Colonic mucosa (tissue), 4 donors: ENCODE measurements around the gene GLIS2. TPM values are rescaled to one million over a fixed set of nuclear protein-coding genes. Genes with fewer than 3 reads are reported as not detected.
A peak's percentile ranks its signal among the peaks of the same experiment; 100 is the strongest.

Experiments
- DNase-seq: peaks from one replicate; pipeline ENCODE4 v3.0.0-alpha.2; 2020
- H3K27ac ChIP-seq: fragments of 200-600 bp; one replicate; pipeline ENCODE4 v1.8.0; 2021
- H3K27me3 ChIP-seq: fragments of 200-600 bp; one replicate; pipeline ENCODE4 v1.8.0; 2021
- H3K36me3 ChIP-seq: fragments of 200-600 bp; one replicate; pipeline ENCODE4 v1.8.0; 2021
- H3K4me1 ChIP-seq: fragments of 200-600 bp; one replicate; pipeline ENCODE4 v1.8.0; 2021; ENCODE audit warnings: mild to moderate bottlenecking
- H3K4me3 ChIP-seq: fragments of 200-600 bp; one replicate; pipeline ENCODE4 v1.8.0; 2021
- H3K9ac ChIP-seq, 2 donors: one replicate each; pipeline ENCODE4 v1.7.0; 2013; ENCODE audit warnings: control low read depth in 2 of 2, low read depth in 2 of 2, low read length in 2 of 2
- H3K9me3 ChIP-seq: fragments of 200-600 bp; one replicate; pipeline ENCODE4 v1.8.0; 2021
- intact Hi-C: fragments of 100-400 bp; cut with DNase I; formaldehyde crosslinking; loops from one replicate; pipeline ENCODE4 v1.14.1; 2022
- total RNA-seq, 2 donors: library from RNA; stranded (reverse); fragmentation: NEBNext Ultra II Directional in 1 of 2; extraction: Animal tissue kit (Norgen Biotek cat#: 25700) in 1 of 2; gene quantifications; one replicate each; pipeline ENCODE4 v1.2.1, GENCODE V29; 2021
- TF ChIP-seq, protein P1 (sequence below): fragments of 200-600 bp; IDR thresholded peaks from one replicate; pipeline ENCODE4 v1.8.0; 2022; ENCODE audit warnings: antibody characterized with exemption, mild to moderate bottlenecking
- donor health status: healthy.
- donor health status: DM: no; HTN: no; CAD: no.
- donor health status: DM: no; HTN: no; CAD: no.

Gene GLIS2
- total RNA-seq, 2 donors from 2014 or later: 0.89 to 4.1 TPM

DNA sequence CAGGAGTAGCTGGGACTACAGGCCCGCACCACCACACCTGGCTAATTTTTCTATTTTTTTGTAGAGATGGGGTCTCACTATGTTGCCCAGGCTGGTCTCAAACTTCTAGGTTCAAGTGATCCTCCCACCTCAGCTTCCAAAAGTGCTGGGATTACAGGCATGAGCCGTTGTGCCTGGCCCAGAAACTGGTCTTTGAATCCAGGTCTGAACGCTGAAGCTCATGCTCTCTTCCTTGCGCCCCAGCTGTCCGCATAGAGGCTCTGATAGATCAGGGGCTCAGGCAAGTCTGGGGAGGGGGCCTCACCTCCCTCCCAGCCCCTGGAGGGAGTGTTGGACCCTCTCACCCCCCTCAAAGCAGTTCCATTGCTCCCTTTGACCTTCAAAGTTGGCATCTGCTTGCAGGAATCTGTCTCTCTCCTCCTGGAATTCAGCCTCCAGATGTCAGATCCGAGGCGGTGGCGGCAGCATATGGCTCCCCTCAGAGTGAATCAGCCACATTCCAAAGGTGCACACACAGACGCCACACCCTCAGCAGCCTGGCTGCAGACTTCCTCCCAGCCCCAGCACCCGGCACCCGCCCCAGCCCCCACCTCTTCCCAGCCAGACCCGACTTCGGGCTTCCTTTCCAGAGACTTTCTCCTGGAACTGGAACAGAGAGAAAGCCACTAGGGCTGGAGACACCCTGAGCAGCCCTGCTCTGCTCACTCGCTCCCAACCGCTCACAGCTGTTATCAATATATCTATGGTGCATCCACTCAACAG, 16.9 kb upstream of the GLIS2 start:
- intact Hi-C loops: no loop called here
- Histone ChIP-seq H3K4me1 (peaks cover 5% of the 10 kb centered on the region), H3K27ac (peak overlapping the region; percentile 52), H3K4me3 (no peak overlapping the region), H3K36me3 (no peaks in the 10 kb centered on the region), H3K9ac (peak overlapping the region; percentile 24 to 46), H3K9me3 (no peaks in the 10 kb centered on the region), H3K27me3 (no peaks in the 10 kb centered on the region)
- peak; percentile 88 for DNase-seq
- TF ChIP-seq, protein P1, sequence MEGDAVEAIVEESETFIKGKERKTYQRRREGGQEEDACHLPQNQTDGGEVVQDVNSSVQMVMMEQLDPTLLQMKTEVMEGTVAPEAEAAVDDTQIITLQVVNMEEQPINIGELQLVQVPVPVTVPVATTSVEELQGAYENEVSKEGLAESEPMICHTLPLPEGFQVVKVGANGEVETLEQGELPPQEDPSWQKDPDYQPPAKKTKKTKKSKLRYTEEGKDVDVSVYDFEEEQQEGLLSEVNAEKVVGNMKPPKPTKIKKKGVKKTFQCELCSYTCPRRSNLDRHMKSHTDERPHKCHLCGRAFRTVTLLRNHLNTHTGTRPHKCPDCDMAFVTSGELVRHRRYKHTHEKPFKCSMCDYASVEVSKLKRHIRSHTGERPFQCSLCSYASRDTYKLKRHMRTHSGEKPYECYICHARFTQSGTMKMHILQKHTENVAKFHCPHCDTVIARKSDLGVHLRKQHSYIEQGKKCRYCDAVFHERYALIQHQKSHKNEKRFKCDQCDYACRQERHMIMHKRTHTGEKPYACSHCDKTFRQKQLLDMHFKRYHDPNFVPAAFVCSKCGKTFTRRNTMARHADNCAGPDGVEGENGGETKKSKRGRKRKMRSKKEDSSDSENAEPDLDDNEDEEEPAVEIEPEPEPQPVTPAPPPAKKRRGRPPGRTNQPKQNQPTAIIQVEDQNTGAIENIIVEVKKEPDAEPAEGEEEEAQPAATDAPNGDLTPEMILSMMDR: no peak

DNA sequence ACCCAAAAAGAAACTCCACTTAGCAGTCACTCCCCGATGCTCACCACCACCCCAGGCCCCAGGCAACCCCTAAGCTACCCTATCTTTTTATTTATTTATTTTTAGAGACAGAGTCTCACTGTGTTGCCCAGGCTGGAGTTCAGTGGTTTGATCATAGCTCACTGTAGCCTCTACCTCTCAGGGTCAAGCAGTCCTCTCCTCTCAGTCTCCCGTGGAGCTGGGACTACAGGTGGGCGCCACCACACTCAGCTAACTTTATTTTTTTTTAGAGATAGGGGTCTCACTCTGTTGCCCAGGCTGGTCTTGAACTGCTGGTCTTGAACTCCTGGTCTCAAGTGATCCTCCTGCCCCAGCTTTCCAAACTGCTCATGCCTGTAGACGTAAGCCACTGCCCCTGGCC, 14.7 kb upstream of the GLIS2 start:
- no peak overlapping the region for H3K27ac ChIP-seq
- no peaks in the 10 kb centered on the region for H3K27me3 ChIP-seq
- H3K36me3 ChIP-seq: no peaks in the 10 kb centered on the region
- DNase-seq: no peak
- TF ChIP-seq, protein P1: no peak
- no peak overlapping the region for H3K9ac ChIP-seq
- H3K9me3 ChIP-seq: no peaks in the 10 kb centered on the region
- no peak overlapping the region for H3K4me3 ChIP-seq
- peaks cover 5% of the 10 kb centered on the region for H3K4me1 ChIP-seq
- intact Hi-C loops: no loop called here

DNA sequence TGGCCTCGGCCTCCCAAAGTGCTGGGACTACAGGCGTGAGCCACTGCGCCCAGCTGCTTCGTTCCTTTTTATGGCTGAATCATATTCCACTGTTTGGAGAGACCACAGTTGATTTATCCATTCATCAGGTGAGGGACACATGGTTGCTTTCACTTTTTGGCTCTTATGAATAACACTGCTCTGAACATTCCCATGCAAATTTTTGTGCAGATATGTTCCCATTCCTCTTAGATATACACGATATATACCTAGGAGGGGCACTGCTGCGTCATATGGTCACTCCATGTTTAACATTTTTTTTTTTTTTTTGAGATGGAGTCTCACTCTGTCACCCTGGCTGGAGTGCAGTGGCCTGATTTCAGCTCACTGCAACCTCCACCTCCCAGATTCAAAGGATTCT, 13.9 kb upstream of the GLIS2 start:
- H3K4me1 ChIP-seq: peaks cover 5% of the 10 kb centered on the region
- H3K27ac ChIP-seq: no peak overlapping the region
- H3K36me3 ChIP-seq: no peaks in the 10 kb centered on the region
- H3K4me3 ChIP-seq: no peak overlapping the region
- H3K9me3 ChIP-seq: no peaks in the 10 kb centered on the region
- TF ChIP-seq, protein P1: no peak
- DNase-seq: no peak
- intact Hi-C loops: no loop called here
- no peaks in the 10 kb centered on the region for H3K27me3 ChIP-seq
- no peak overlapping the region for H3K9ac ChIP-seq

DNA sequence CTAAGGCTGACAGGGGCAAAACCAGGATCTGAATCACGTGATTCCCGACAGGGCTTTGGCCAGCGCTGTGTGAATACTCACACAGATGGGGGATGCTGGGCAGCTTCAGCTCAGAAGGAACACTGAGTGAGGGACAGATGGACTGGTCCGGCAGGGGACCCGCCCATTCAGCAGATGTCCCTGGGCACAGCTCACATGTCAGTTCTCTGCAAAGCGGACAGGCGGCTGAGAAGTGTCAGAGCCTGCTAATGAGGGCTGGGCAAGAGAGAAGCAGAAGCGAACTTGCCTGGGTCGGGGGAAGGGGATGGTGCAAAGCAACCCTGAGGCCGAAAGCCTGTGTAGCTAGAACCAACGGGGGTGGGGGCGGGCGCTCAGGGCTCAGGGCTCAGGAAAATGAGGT, 11.9 kb upstream of the GLIS2 start:
- DNase-seq: no peak
- no peak overlapping the region for H3K4me3 ChIP-seq

DNA sequence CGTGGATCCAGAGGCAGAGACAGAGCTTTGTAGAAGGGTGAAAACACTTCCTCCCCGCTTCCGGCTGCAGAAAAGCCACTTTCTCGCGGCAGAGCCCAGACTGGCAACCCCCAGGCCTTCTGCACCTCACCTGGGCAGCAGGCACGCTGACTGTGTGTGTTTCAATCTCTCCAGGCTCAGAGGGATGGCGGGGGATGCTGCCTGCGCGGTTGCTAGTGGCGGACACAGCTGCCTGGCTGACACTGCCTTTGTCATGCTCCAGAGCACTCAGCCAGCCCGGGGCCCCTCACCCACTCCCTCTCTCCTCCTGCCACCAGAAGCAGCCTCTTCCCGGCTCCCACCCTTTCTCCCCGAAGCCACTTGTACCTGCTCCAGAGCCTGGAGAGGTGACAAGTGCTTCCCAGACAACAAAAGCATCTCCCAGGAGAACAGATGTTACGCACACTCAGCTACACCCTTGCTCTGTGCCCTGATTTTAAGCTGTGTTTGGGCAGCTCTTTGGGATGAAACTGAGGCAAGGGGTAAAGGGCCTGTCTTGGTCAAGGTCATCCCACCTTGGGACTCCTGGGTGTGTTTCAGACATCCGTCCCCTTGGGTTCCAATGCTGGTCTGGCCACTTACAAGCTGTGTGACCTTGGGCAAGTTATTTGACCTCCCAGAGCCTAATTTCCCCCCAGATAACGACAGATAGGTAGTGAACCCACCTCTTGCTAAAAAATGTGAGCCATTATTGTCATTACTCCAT, 9.2 kb upstream of the GLIS2 start:
- H3K27ac ChIP-seq: peak overlapping the region; percentile 73
- H3K4me3 ChIP-seq: peak overlapping the region; percentile 44
- intact Hi-C loops: no loop called here
- DNase-seq: peak; percentile 18
- no peaks in the 10 kb centered on the region for H3K4me1 ChIP-seq
- H3K36me3 ChIP-seq: no peaks in the 10 kb centered on the region
- TF ChIP-seq, protein P1: no peak
- H3K27me3 ChIP-seq: no peaks in the 10 kb centered on the region
- no peaks in the 10 kb centered on the region for H3K9me3 ChIP-seq
- peak overlapping the region; percentile 46 to 59 for H3K9ac ChIP-seq

More for the DNA sequence above, 11.9 kb upstream of the GLIS2 start:
- TF ChIP-seq, protein P1: no peak
- H3K27me3 ChIP-seq: no peaks in the 10 kb centered on the region
- intact Hi-C loops: no loop called here
- no peaks in the 10 kb centered on the region for H3K4me1 ChIP-seq
- H3K27ac ChIP-seq: no peak overlapping the region
- H3K9me3 ChIP-seq: no peaks in the 10 kb centered on the region
- H3K9ac ChIP-seq: no peak overlapping the region
- H3K36me3 ChIP-seq: no peaks in the 10 kb centered on the region
